ENCODE measurements around the gene SUPT4H1.
A peak's percentile ranks its signal among the peaks of the same experiment; 100 is the strongest.

Gene SUPT4H1

DNA sequence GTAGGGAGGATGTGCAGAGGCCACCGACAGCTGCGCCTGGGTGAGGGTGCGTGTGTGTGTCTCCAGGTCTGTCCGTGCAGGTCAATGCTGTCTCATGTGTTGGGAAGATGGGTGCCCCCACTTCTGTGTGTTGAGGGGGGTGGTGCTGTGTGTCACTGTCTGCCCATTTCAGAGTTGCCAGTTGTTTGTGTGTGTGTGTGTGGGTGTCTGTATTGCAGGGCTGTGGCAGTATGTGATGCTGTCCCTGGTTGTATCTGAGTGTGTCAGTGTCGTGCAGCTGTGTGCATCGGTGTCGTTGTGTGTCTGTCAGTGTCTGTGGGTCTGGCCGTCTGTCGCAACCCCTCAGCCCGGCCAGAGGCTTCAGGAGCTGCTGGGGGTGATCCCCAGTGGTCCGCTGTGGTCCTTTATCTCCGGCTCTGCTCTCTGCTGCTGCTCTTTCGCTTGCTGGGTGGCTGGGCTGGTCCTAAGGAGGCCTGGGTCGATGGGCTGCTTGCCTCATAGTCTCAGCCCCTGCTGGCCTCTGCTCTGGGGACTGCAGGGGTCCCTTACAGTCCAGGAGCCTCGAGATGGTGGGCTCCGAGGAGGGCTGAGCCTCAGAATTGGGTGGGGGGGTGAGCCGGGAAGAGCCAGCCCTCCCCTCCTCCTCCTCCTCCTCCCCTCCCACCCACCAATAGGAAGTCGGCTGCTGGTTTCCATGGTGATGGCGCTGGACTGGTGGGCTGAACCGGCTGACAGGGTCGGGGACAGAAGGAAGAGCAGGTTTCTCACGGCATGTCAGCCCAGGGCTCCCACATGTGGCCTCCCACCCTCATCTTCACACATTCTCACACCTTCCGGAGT lies 23.6 kb downstream of the SUPT4H1 start, which contains the start of gene TSPOAP1:
Gene TSPOAP1, minus strand, starts transcription at position 601 of the 840 bp plus-strand sequence. CDS start 875 bp downstream, outside the sequence.
- no peak for DNase-seq

DNA sequence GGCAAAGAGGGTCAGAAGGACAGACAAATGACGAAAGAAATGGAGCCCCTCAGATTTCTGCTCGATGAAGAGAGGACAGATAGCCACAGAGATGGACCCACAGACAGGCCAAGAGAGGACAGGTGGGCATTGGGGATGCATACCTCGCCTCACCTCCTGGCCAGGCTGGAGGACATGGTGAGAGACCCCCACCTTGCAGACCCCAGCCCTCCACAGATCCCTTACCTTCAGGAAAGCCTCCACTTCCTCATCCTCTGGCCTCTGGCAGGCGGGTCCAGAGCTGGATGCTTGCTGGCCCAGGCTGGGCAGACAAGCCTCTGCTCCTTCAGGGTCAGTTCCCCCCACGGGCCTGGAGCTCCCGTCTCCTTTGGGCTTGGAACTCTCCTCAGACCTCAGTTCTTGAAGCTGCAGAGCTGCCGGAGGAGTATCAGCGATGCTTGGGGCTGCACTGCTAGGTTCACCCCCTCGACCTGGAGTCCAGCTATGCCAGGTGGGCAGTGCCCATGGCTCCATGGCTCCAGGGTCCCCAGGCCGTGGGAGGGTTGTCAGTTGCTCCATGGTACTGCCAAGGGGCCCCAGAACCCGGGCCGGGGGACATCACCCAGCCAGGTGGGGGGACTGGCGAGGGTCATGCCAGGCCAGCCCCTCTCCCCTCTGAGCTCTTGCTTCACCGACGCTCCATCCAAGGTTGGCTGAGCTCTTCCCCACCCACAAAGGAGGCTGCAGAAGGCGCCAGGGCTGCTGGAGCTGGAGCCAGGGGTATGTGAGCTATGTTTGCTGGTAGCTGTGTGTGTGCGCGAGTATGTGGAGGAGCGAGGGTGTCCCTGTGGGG lies 24.4 kb downstream of the SUPT4H1 start:
- DNase-seq: no peak

DNA sequence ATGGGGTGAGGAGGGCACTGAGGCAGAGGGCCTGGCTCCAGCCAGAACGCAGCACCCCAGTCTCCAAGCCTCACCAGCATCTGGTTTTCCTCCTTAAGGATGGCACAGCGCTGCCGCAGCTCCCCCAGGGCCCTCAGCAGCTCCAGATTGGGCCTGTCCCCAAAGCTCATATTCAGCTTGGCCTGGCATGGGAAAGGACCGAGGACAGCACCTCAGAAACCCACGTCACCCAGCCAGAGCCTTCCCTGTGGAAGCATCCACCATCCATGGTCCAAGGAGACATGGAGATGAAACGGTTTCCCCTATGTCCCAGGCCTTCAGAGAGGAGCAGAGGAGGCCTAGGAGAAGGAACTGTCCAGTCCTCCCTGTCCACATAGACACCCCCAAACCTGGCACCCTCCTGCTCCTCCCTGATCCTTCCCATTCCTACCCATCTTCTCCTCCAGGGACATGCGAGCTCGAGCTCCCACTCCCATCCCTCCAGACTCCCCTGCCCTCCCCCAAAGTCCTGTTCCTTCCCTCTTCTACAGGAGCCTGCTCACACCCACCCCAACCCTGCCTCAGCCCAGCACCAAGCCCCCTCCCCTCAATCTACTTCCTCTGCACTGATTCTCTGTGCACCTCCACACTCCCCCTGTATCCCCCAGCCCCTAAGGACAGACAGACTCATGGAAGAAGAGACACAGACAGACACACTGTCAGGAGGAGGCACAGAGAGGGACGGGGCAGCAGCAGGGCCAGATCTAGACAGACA lies 25.2 kb downstream of the SUPT4H1 start:
- DNase-seq: no peak

DNA sequence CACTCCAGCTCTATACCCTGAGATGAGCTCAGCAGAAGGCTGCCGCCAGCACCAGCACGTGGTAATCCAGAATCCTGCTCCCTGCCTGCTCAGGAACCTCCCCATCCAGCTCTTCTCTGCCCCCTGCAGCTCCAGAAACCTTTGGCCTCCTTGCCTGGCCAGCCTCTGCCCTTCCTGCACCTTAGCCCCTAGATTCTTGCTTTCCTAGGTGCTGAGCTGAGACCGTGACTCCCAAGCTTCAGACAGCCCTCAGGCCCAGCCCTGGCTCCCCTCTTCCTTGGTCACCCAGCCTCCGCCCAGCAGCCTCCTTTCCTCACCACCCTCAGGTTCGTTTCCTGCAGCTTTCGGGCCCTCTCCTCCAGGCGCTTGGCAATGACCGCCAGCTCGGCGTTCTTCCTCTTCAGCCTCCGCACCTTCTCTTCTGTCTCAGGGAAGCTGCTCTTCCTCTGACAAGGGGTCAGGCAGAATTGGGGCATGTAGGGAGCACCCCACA lies 26.0 kb downstream of the SUPT4H1 start:
- no peak for DNase-seq

DNA sequence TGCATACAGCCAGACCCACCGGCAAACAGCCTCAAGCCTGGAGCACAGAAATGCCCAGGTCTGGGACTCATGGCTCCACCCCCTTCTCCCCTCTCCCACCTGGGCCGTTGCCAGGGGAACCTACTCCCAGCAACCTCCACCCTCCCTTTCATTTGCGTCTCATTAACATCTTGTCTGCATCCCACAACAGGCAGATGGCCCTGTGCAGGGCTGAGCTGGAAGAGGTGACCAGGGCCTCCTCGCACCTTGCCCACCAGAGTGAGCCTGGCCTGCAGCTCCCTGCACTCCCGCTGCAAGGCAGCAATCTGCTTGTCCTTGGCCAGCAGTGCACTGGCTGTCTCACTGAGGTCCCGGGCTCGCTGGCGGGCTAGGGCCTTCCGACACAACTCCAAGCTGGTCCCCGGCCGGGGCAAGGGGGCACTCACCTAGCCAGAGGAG lies 26.7 kb downstream of the SUPT4H1 start:
- peak; percentile 14 for DNase-seq

DNA sequence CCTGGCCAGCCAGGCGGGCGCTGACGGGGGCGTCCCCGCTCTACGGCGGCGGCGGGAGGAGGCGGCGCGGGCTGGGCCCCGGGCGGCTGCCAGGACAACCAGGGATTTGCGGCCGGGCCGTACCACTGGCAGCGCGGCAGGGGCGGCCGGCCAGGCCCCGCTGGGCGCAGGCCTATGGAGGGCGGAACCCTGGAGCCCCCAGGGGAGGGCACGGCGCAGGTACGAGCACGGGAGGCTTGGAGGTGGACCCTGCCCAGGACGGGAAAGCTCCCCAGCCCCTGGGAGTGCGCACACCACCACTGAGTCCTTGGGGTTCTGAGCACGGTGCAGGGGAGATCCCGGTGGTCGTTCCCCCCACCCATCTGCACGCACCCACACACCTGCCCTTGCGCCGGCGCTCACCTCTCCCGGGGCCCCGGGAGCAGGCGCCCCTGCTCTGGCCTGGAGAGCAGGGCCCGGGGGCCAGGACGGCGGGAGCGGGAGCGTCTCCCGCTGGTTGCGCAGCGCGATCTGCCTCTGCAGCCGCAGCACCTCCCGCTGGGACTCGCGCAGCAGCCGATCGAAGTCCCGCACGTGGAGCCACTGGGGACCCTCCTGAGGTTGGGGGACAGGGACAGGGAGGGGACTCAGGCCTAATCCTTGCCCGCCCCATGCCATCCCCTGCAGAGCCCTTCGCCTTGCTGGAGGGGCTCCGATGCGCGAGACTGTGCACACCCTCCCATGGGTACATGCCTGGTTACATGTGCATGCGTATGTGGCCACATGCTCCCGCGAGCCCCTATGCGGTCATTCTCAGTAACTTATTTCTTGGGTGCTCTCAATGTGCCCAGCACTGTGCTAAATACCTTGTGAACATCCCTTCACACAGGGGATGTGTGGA lies 27.4 kb downstream of the SUPT4H1 start:
- peak; percentile 33 for DNase-seq

DNA sequence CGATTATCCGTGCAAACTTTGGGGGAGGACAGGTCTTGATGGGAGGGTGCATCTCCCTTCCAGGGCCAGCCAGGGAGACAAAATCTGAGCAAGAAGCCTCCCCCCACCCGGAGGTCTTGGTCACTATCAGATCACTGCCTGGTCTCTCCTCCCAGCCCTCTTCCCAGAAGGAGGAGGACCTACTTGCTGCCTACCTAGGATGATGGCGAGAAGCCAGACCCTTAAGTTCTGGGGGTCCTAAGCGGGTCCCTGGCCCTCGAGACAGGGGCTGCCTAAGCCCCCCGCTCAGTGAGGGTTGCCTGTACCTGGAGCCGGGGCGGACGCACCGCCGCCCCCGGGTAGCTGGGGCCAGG lies 28.0 kb downstream of the SUPT4H1 start:
- no peak for DNase-seq

DNA sequence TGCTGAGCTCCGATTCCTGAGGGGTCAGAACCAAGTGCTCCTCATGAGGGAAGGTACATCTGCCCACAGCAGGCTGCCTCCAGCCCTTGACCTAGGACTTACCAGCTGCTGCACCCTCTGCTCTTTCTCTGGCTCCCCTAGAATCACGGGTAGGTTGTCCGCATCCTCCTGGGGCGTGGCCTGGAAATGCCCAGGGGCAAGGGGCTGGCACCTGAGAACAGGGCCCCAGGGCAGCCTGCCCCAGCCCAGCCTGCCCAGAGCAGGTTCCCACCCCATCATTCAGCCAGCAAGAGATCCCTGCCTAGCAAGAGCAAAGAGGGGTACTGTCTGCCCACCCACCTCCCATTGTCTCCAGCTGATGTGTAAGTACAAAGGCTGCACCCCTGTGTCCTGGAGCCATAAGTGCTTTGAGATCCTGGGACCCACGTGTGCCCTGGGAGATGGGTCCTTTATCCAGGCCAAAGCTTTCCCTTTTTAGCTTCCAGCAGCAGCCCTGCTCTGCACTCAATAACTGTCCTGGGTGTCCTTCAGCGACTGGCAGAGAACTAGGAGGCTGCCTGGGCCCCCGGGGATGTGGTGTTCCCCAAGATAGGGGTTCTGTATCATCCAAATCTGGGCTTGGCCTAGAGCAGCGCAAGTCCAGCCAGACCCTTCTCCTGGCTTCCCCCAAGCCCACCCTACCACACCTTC lies 28.5 kb downstream of the SUPT4H1 start:
- DNase-seq: no peak

DNA sequence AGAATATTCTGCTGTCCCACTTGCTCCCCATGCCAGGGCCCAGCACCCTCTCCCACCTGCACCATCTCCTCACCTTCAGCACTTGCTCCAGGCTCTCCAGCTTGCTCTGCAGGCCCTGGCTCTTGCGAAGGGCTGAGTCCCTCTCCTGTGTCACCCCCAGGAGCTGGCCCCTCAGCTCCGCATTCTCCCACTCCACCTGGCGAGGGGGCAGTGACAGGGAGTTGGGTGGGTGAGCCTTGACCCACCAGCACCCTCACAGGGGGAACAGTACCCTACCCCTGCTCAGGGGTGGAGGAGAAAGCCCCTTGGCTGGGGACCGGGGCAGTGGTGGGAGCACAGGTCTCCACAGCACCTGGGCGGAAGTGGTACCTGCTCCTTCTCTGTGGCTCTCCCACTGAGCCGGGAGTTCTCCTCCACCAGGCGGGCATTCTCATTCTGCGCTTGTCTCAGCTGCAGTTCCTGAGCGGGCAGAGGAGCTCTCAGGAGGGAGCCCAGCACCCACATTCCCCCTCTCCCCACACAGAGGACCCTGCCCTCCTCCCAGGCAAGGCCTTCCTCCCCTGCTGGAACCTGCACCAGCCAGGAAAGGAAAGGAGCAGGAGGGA lies 29.3 kb downstream of the SUPT4H1 start:
- no peak for DNase-seq

DNA sequence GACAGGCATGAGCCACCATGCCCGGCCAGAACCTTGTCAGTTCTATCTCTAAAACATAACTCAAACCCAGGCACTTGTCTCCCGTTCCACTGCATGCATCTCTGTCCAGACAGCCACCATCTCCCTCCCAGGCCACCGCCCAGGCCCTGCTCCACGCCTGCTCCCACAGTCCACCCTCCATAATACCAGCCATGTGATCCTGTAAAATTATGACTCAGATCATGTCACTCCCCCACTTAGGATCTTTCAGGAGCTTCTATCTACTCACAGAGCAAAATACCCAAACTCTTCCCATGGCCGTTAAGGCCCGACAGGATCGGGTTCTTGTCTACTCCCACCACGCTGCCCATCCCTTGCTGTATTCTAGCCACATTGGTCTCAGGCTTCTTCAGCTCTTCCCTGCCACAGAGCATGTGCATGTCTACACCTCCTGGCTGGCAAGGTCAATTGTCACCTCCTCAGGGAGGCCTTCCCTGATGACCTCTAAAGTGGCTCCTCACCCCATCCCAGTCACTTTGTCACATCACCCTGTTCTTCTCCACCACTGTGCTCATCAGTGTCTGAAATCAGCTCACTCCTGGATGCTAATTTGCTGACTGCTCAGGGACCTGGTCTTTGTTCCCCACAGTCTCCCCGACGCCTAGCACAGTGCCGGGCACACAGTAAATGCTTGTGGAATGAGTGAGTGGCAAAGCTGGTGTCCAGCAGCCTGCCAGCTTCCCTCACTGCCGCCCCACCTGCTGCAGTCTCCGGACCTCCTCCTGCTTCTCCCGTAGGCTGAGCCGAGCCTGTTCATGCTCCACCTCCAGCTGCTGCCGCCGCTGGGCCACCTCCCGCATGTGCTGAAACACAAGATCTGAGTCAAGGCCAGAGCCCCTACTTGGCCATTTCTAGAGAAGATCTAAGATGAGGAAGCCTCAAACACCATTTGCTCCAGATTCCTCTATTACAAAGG lies 30.2 kb downstream of the SUPT4H1 start:
- no peak for DNase-seq

DNA sequence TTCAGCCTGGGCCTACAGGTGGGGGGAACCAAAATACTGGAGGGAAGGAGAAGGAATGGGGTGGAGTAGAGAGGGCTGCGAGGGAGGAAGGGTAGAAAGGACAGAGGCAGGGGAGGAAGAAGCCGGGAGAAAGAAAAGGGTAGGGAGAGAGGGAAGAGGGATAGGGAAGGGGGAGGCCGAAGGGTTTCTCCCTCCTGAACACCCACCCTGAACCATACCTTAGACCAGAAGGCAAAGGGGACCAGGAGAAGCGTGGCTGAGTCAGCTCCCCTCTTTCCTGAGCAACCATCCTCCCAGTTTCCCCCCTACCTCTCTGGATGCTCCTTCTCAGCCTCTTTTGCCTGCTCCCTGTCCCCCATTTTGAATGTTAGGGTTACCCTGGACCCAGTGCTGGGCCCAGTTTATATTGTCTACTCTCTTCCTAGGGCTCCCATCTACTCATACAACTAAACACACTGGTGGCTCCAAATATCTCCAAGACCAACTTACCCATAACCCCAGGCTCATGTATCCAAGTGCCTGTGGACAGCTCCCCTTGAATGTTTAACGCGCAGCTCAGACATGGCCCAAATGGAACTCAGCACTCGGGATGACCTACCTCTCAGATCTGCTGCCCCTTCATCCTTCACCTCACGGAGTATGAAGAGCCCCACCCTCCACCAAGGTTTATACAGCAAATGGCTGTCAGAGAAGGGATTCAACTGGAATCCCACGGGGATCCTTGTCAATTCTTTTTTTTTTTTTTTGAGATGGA lies 31.3 kb downstream of the SUPT4H1 start:
- DNase-seq: no peak

DNA sequence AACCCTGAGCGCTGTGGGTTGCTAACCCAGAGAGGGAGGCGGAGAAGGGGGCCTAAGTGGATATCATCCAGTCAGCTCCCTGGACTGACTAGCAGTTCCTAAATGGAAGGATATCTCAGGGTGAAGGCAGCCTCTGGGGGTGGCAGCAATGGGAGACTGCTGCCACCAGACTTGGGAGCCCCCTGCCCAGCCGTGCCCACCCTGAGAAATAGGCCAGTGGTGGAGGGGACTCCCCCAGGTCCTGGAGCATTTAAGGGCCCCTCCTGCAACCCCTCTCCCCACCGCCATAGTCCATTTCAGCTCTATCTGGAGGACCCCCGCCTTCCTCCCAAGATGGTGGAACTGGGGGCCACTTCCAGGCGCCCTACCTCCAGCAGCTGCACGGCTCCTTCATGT lies 31.8 kb downstream of the SUPT4H1 start:
- DNase-seq: no peak

DNA sequence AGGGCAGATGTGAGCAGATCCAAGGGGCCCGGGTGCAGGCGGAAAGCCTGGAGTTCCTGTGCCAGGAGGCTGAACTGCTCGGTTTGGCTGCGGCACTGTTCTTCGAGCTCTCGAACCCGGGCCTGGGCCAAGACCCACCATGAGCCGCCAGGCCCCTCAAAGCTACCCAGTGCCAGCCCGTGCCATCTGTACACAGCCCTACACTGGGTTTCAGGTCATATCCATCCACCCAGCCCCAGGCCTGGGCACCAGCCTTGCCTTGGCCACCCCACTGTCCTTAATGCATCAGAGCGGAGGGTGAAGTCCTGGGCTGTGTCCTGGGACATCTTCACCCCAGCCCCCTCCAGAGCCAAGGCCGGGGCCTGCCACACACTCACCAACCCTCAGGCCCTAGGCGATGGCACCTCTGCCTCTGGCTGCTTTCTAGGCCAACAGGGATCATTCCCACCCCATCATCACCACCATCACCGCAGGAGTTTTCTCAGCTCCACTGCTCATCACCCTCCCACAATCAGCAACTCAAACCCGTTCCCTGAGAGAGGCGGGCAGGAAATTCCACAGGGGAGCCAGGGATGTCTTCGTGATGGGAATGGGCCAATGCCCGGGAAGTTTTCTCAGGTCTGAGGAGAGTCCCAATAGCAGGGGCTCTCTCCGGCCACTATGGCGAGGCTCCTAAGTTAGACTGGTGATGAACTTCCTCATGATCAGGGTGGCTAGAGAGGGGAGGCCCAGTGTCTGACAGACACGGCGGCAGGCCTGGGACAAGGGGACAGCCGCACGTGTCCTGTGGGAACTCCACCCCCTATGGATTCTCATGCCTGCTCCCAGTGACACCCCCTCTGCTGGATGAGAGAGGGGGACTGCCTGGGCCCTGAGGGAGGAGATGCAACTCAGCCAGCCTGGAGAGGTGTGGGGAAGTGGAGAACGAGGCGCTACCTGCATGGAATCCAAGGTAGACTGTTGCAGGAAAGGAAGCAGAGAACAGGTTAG lies 32.5 kb downstream of the SUPT4H1 start:
- no peak for DNase-seq

DNA sequence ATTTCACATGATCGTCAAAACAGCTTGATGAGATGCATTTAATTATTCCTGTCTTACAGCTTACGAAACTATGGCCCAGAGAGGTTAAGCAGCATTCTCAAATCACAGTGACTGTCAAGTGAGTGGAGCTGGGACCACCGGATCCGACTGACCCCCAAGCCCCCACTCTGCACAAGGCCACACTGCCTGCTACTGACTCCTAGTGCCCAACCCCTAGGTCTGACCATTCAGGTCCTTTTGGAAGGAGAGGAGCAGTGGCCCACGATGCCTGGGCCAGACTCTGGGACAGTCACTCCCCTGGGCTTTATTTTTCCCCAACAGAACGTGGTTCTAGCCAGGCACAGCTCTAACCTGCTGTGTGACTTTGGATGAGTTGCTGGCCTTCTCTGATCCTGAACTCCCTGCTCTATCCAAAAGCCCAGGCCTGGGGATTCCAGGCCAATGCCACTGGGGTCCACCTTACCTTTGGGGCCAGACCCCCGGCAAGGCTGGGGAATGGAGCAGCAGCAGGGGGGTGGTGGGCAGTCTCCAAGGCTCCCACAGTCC lies 33.3 kb downstream of the SUPT4H1 start:
- DNase-seq: no peak

DNA sequence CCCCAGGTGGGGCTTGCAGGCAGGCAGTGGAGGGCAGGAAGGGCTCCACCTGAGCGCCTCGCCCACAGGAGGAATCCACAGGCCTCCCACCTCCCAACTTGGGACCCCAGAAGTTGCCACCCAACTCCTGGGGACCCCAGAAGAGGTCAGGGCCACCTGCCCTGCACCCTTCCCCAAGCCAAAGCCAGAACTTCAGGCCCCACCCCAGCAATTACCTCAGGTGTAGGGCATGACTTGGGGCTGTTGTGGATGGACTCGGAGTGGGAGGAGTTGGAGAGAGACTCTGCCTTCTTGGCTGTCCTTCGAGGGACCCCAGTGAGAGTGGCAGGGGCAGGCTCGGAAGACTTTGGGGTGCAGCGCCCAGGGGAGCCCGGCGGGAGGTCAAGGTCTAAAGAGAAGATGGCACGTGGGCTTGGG lies 33.9 kb downstream of the SUPT4H1 start:
- DNase-seq: no peak

DNA sequence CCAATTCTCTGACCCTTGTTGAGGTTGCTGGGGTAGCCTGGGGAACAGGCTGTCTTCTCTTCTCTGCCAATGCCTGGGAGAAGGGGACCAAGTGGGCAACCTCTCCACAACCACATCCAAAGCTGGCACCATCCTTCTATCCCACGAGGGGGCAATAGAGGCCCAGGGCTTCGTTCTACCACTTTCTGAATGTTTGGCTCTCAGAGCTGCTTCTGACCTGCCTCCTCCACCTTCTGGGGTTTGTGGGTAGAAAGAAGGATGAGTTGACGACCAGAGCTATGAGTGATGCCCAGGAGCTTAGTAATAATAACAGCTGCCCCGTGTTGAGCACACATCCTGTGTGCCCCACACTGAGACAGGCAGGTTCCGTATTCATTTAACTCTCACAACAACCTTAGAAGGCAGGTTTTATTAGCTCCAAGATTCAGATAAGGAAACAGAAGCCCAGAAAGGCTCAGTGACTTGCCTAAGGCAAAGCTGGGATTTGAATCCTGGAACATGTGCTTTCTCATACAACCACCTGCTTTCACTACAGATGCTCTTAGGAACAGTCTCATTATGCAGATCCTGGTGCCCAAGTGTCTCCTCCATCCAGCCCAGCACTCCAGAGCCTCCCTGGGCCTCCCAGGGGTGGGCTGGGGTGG lies 34.5 kb downstream of the SUPT4H1 start:
- DNase-seq: peak; percentile 39
